GM18951 (cell line): ENCODE data around the gene EML6.

Experiments used
- POLR2A ChIP-seq: IDR thresholded peaks from 4 replicates; pipeline ENCODE4 v1.6.1; 2011; ENCODE audit warnings: mild to moderate bottlenecking; ENCODE audit not compliant: insufficient read length, insufficient read depth; ENCODE audit errors: extremely low read depth
- in situ Hi-C: fragments of 300-500 bp; cut with MboI; formaldehyde crosslinking; loops from one replicate; pipeline ENCODE4 v1.12.0; 2022; ENCODE audit warnings: low sequenced_read_pairs, mixed read lengths, inconsistent platforms; ENCODE audit not compliant: unreplicated experiment

Gene EML6

DNA sequence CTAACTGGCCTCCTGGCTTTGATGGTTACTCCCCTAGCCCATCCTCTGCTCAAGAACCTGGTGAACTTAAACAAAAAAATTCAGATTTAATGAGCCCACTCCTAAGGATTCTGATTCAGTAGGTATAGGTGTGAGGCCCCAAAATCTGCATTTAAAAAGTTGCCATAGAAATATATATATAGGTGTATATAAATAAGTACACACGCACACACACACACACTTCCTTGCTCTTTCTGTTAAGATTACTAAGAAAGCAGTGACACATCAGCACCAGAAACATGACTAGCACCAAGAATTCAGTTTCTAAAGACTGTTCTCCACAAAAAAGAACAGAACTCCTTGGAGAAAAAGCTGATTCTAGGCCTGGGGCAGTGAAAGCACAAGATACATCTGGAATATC is 17.8 kb downstream of the EML6 start:
- in situ Hi-C loops, result no loop called here
- TF ChIP-seq POLR2A, result no peak

DNA sequence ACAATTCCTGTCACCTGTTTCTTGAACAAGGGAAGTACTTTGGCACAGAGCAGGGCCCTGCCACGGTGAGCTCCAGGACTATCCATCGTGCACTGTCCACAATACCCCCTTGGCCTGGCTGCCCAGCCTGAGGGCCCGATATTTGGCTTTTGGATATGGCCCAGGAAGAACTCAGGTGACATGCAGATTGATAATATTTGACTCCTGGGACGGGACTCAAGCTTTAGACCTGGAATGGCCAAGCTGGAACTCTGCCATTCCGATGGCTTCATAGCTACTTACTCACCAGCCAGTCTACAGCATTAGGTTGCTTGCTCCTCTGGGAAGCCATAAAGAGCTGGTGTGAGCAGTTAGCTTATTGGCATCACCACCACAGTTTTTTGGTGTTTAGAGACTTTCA is 26.6 kb downstream of the EML6 start:
- in situ Hi-C loops, result no loop called here

GRCh38 chr2:54752439-54752838 is 29.0 kb downstream of the EML6 start:
- in situ Hi-C loops, result no loop called here
- TF ChIP-seq POLR2A, result no peak

More for the DNA sequence above, 26.6 kb downstream of the EML6 start:
- no peak for TF ChIP-seq POLR2A

GRCh38 chr2:54755641-54756326 is 32.3 kb downstream of the EML6 start:
- TF ChIP-seq POLR2A, result no peak
- in situ Hi-C loops, result no loop called here

- no peak for TF ChIP-seq POLR2A
- in situ Hi-C loops, result no loop called here
These were observed 34.0 kb downstream of the EML6 start for GRCh38 chr2:54757500-54757899.

DNA sequence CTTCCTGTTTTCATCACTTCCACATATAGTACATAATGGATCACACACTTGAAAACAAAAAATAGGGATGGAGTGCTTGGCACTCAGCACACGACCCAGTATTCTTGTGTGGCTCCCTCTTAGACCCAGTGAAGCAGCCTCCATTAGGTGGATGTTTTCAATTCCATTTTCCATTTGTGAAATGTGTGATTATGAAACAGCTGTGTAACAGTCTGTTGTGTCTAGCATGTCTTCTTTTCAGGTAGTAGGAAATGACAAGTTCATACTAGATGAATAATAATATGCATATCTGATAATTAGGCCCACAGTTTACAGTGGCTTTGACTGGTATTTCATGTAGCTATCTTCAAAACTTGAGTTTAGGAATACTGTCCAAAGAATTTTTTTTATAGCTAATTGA is 35.5 kb downstream of the EML6 start:
- no peak for TF ChIP-seq POLR2A
- in situ Hi-C loops, result no loop called here

DNA sequence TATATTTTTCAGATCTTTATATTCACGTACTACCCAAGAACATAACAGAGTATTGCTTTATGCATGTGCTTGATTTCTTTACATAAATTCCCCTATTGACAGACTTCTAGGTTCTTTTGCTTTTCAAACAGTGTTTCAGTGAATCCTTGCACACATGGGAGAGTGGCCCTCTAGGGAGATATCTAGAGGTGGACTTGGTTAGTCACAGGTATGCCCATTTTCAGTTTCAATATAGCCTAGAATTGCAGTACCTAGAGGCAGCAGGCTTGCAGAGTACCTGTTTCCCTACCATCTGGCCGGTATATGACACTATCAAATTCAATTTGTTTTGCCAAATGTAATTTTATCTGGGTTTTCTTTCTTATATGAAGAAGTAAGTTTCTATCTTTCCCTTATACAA is 36.8 kb downstream of the EML6 start:
- in situ Hi-C loops, result no loop called here
- TF ChIP-seq POLR2A, result no peak

- in situ Hi-C loops, result no loop called here
- no peak for TF ChIP-seq POLR2A
These were observed 40.3 kb downstream of the EML6 start for GRCh38 chr2:54763636-54764291.

- TF ChIP-seq POLR2A, result no peak
- in situ Hi-C loops, result no loop called here
These were observed 44.5 kb downstream of the EML6 start for GRCh38 chr2:54767921-54768320.

DNA sequence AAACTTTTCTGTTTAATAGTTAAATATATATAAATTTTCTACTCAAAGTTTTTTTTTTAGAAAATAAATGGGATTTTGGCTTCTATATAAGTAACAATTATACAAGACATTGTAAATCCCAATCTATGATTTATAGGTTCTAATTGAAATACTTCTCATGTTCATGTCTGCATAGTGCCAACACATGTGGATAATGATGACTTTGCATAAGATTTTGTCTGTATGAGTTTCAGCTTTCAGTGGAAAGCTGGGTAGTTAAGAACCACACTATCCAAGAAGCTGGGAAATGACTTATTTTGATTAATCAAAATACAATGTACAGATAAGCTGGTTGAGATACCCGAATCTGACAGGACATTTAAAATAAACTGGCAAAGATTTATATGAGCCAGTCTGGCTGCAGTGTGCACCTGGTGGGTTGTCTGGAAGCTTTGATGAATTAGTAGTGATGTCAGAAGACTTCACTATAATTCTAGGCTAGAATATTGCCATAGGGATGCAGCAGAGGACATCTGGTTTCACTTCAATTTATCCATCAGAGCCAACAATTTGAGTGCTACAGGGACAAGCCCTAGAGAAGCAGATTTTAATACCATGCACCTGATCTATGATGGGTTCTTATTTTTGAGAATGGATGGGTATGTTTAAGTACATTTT is 45.4 kb downstream of the EML6 start:
- no peak for TF ChIP-seq POLR2A
- in situ Hi-C loops, result no loop called here

- no peak for TF ChIP-seq POLR2A
- in situ Hi-C loops, result no loop called here
These were observed 46.7 kb downstream of the EML6 start for GRCh38 chr2:54770211-54770610.

- TF ChIP-seq POLR2A, result no peak
- in situ Hi-C loops, result no loop called here
These were observed 47.2 kb downstream of the EML6 start for GRCh38 chr2:54770676-54771075.

DNA sequence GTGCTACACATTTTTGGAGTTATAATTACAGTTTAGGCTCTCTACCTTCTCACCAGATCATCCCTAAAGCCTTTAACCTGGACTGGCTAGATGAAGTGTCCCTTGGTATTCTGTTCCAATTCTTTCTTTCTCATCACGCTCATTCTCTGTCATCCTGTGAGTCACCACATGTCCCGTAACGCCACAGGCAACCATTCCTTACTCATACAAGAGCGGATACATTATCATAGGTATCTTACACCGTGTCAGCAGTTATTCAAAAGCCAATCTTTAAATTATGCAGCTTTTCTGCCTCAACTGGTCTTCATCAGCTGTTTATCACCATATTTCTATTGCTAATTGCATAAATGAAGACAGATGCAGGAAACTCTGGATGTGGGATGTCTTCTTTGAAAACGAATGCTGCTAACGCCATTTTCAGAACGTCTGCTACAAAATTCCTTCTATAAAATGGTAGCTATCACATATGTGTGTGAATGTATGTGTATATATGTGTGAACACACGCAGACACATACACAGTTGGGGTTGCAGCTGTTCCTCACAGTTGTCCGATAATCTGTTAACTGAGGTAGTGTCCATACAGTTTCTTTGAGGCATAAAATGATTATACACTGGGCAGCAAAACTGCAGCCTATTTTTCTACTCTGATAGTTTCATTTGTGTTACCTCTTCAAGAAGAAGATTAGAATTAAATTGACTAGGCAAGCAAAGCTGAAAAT is 47.9 kb downstream of the EML6 start:
- TF ChIP-seq POLR2A, result no peak
- in situ Hi-C loops, result no loop called here

DNA sequence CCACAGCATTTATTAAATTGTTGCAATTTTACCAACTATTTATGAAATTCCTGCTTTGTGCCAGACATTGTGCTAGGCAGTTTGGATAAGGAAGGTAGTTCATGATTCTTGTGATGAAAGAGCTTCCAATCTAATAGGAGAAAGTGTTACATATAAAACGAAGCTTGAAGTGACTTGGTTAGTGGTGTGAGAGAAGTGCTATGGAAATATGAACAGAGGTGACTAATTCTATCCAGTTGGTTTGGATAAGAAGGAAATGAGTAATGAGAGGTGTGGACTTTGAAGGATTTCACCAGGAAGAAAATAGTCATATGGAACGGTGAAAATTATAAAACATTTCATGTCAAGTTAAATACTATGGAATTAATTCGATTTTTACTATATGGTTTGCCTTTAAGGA is 48.6 kb downstream of the EML6 start:
- no peak for TF ChIP-seq POLR2A
- in situ Hi-C loops, result no loop called here

- in situ Hi-C loops, result no loop called here
- no peak for TF ChIP-seq POLR2A
These were observed 49.1 kb downstream of the EML6 start for GRCh38 chr2:54772531-54772930.
